ENCODE data around the gene STARD9.
"Not testable (repeated sequence)": the region's sequence is repeated elsewhere in the genome, so short reads cannot be mapped to it uniquely, and the experiment has no call there.

STARD9 gene

DNA sequence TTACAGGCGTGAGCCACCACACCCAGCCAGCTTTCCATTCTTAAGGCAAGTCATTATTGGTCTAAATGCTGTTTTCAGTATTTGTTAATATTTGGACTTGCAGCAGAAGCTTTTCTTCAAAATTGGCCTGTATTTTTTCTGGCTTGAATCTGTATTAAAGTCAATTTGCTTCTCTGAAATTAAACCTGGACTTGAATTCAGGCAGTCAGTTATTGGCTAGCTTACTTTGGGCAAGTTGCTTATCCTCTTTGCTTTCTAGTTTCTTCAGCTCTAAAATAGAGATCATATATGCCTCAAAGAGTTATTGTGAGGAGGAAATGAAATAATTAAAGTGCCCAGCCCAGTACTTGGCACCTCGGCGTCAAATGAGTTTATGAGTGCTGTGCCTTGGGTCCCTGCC, 17.3 kb downstream of the STARD9 start:
- TF ChIP-seq, protein P1, sequence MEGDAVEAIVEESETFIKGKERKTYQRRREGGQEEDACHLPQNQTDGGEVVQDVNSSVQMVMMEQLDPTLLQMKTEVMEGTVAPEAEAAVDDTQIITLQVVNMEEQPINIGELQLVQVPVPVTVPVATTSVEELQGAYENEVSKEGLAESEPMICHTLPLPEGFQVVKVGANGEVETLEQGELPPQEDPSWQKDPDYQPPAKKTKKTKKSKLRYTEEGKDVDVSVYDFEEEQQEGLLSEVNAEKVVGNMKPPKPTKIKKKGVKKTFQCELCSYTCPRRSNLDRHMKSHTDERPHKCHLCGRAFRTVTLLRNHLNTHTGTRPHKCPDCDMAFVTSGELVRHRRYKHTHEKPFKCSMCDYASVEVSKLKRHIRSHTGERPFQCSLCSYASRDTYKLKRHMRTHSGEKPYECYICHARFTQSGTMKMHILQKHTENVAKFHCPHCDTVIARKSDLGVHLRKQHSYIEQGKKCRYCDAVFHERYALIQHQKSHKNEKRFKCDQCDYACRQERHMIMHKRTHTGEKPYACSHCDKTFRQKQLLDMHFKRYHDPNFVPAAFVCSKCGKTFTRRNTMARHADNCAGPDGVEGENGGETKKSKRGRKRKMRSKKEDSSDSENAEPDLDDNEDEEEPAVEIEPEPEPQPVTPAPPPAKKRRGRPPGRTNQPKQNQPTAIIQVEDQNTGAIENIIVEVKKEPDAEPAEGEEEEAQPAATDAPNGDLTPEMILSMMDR (conservative IDR thresholded peaks at IDR 0.05), result no peak
- no peak for TF ChIP-seq ZFX (IDR thresholded peaks at IDR 0.05)
- H3K27ac ChIP-seq, result no peak overlapping the region

DNA sequence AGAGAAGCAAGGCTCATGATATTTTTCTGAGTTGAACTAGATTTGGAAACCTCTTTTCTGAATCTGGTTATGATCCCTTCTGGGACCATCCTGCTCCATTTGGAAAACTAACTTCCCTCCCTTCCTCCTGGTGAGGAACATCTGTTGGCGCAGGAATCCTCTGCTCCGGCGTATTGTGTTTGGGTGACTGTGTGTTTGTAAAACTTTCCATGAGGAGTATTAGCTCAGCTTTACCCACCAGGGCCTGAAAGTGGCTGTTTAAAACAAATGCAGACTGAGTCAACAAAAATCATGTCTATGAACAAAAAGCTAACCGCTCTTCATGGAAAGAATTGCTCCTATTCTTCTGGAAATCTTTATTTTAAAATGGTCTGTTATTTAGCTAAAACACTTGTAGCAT, 17.7 kb downstream of the STARD9 start:
- no peak for TF ChIP-seq ZFX (IDR thresholded peaks at IDR 0.05)
- TF ChIP-seq, protein P1 (conservative IDR thresholded peaks at IDR 0.05), result no peak
- no peak overlapping the region for H3K27ac ChIP-seq

DNA sequence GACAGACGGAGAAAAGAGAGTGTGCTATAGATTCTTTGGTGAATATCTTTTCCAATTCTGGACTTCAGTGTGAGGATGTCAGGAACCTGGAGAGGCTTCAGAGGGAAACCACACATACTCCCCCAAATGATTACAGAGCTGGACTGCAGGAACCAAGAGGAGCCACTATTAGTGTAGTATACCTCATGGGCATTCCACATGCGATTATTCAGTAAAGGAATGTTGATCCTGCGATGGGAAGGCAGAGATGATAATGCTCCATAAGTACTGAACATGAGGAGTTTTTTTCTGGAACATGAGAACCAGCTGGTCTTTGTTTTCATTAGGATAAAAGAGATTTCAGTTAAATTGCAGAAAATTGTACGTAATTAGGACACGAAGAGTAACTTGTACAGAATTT, 18.7 kb downstream of the STARD9 start:
- H3K27ac ChIP-seq, result no peak overlapping the region
- TF ChIP-seq ZFX (IDR thresholded peaks at IDR 0.05), result no peak
- TF ChIP-seq, protein P1 (conservative IDR thresholded peaks at IDR 0.05), result no peak

DNA sequence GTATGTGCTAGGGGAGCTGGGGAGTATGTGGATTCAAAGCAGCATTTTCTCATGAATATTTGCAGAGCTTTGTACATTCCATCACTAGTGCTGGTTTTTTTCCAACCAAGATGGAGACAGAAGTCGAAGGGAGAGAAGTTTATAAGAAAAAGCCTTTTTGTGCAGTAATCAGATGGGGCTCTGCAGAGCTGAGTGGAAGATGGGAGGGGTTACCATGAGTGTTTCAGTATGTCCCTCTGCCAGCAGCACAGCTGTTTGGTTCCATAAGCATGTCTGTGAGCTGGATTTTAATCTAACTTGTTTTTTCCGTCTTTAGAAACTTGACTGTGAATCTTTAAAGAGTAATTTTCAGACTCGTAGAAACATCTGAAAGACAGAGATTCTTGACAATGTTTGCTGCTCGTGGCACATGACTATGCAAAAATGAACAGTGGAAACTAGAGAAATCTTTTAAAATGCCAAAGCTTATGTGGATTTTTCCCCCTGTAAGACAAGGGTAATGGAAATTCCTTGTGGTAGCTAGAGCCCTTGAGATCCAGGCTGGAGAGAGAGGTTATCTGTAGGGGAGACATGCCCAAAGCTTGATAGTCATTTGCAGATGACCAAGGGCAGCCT, 20.3 kb downstream of the STARD9 start:
- no peak overlapping the region for H3K27ac ChIP-seq

DNA sequence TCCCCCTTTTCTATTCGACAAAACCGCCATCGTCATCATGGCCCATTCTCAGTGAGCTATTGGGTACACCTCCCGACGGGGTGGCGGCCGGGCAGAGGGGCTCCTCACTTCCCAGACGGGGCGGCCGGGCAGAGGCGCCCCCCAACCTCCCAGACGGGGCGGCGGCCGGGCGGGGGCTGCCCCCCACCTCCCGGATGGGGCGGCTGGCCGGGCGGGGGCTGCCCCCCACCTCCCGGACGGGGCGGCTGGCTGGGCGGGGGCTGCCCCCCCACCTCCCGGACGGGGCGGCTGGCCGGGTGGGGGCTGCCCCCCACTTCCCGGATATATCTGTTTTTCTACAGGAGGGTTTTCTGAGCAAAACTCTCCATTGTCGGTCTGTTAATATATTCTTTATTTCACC, 25.9 kb downstream of the STARD9 start:
- not testable (repeated sequence) for H3K27ac ChIP-seq

More for the DNA sequence above, 20.3 kb downstream of the STARD9 start:
- no peak for TF ChIP-seq ZFX (IDR thresholded peaks at IDR 0.05)
- TF ChIP-seq, protein P1 (conservative IDR thresholded peaks at IDR 0.05), result no peak

DNA sequence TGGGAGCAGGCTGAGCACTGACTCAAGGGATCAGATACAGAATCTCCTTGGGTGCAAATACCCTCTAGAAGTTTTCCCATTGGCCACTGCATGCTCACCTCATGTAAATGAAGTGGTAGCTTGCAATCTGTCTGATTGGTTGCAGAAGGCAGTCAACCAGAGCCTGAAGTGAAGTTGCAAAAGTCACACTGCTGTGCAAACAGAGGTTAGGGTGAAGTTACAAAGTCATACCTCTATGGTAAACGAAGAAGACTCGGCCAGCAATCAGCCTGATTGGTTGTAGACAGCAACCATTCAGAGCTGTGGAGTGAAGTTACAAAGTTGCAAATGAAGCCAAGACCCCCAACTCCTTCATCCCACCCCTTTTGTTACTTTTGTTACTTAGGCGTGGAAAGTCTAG, 27.1 kb downstream of the STARD9 start:
- no peak overlapping the region for H3K27ac ChIP-seq
- TF ChIP-seq ZFX (IDR thresholded peaks at IDR 0.05), result no peak
- TF ChIP-seq, protein P1 (conservative IDR thresholded peaks at IDR 0.05), result no peak

DNA sequence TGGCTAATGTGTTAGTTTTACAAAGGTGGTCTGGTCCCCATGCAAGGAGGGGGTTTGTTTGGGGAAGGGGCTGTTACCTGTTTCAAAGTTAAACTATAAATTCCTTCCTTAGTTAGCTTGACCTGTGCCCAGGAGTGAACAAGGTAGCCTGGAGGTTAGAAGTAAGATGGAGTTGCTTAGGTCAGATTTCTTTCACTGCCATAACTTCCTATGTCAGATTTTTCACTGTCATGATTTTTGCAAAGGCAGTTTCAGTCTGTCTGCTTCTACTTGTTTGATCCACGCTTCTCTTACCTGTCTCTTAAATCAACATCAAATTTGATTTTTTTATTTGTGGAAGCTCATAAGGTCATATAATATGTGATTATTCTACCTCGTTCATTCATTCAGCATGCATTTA, 28.6 kb downstream of the STARD9 start:
- H3K27ac ChIP-seq, result no peak overlapping the region
- no peak for TF ChIP-seq ZFX (IDR thresholded peaks at IDR 0.05)
- TF ChIP-seq, protein P1 (conservative IDR thresholded peaks at IDR 0.05), result no peak
